GM18507 (cell line): Measurements from ENCODE around the gene EZH2.

Source experiments
- DNase-seq: peaks from one replicate; pipeline ENCODE4 v3.0.0; 2011; ENCODE audit warnings: low read depth; ENCODE audit not compliant: insufficient read length; ENCODE audit errors: extremely low spot score
- FAIRE-seq: peaks from 2 replicates; lab custom pipeline; 2011; peaks lifted over from hg19 to GRCh38; lab: Jason Lieb, UNC

Gene EZH2

GRCh38 chr7:148787571-148788295, 96.4 kb downstream of the EZH2 start:
- FAIRE-seq, result no peak
- DNase-seq, result no peak

- FAIRE-seq (no peak), DNase-seq (no peak)
Measured at GRCh38 chr7:148783801-148784527, 100.1 kb downstream of the EZH2 start.

- no peak for DNase-seq
Measured at GRCh38 chr7:148782757-148783456, 101.2 kb downstream of the EZH2 start.

GRCh38 chr7:148774471-148774870, 109.6 kb downstream of the EZH2 start:
- FAIRE-seq (no peak), DNase-seq (no peak)

More at GRCh38 chr7:148782757-148783456, 101.2 kb downstream of the EZH2 start:
- FAIRE-seq, result no peak

DNA sequence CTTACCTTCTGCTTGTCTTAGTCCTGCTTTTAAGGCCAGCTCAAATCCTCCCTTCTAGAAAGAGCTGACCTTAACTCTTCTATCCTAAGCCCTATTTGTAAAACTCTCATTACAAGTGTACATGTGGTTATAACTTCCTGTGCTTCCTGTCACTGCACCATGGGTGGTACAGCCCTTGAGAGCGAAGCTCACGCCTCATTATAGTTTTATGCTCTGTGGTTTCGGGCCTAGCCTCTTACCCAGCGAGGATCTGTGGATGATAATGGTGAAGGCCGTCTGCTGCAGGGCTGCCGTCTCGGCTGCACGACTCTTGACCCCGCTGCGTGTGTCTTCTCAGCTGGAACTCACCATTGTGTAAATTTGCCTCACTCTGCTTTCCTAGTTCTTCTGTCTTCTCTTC, 110.8 kb downstream of the EZH2 start:
- DNase-seq, result peak; percentile 20

DNA sequence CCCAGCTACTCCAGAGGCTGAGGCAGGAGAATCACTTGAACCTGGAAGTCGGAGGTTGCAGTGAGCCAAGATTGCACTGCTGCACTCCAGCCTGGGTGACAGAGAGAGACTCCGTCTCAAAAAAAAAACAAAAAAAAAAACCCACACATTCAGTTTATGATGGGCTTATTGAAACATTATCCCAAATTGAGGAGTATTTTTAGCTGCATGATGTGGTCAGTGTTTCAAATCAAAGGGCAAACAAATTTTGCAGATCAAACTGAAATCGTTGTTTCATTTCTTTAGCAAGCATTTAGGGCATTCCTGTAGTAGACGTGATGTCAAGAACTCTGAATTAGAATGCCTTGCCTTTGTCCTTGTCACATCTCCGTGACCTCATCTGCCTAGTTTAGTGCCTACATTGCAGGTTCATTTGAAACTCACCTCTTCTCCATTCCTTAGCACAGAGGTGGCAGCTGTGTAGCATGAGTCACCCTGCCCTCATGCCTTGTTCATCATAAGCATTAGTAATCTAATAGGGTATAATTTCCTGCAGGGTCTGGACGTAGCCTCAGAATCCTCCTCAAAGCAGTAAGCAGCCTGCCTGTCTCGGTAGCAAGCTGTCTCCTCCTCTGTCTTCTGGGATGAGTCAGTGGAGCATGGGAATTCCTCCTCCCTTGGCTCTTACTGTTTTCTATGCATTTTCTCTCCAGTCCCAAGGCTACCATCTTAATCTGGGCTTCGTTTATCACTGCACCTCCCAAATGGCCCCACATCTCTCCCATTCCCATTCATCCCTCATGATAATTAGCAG, 111.6 kb downstream of the EZH2 start:
- FAIRE-seq (no peak), DNase-seq (no peak)

More for the DNA sequence above, 110.8 kb downstream of the EZH2 start:
- FAIRE-seq, result peak; percentile 73

- no peak for DNase-seq
- no peak for FAIRE-seq
Measured at GRCh38 chr7:148770004-148770403, 114.1 kb downstream of the EZH2 start.

- FAIRE-seq, result no peak
- DNase-seq, result no peak
Measured at GRCh38 chr7:148763622-148764021, 120.5 kb downstream of the EZH2 start.

DNA sequence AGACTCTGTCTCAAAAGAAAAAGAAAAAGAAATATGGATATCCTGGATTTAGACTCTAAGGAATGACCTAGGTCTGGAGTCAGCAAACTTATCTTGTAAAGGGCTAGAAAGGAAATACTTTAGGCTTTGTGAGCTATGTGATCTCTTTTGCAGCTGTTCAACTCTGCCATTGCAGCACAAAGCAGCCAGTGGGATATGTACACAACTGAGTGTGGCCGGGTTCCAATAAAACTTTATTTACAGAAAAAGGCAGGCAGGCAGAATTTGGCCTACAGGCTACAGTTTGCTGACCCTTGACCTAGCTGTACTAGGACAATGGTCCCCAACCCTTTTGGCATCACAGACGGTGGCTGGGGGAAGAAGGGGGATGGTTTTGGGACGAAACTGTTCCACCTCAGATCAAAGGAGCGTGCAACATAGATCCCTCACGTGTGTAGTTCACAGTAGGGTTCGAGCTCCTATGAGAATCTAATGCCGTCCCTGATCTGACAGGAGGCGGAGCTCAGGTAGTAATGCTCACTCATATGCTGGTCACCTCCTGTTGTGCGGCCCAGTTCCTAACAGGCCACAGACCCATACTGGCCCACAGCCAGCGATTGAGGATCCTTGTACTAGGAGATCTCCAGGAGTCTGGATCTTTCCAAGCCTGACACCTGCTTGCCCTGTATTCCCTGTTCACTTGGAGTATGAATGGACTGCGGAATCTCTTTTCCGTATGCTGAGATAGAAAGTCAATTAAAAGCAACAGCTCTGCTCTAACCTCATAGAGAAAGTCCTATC, 122.4 kb downstream of the EZH2 start:
- FAIRE-seq, result no peak
- no peak for DNase-seq
